Kidney (tissue), 14 donors: ENCODE data around the gene TSR1. TPM values are rescaled to one million over a fixed set of nuclear protein-coding genes. Genes with fewer than 3 reads are reported as not detected.

Source experiments
- DNase-seq, 5 donors: peaks; one replicate each; pipeline ENCODE4 v3.0.0-alpha.2; 2013 to 2020
- FAIRE-seq: peaks from 2 replicates; lab custom pipeline; 2012; peaks lifted over from hg19 to GRCh38; lab: Jason Lieb, UNC
- H3K27ac ChIP-seq, 2 donors: one replicate each; pipeline ENCODE4 v1.7.0; 2013; ENCODE audit warnings: low read depth in 2 of 2, low read length in 2 of 2, inconsistent platforms in 1 of 2
- H3K27me3 ChIP-seq: one replicate; pipeline ENCODE4 v1.7.1; 2013; ENCODE audit warnings: low read length, inconsistent platforms; ENCODE audit not compliant: control insufficient read depth, insufficient read depth
- H3K36me3 ChIP-seq, 3 donors: one replicate each; pipeline versions ENCODE4 v1.7.0 to v1.7.1; 2013; ENCODE audit warnings: low read length in 3 of 3, control low read depth in 1 of 3, inconsistent platforms in 1 of 3; ENCODE audit not compliant: insufficient read depth in 3 of 3, control insufficient read depth in 2 of 3
- H3K4me1 ChIP-seq, 3 donors: one replicate each; pipeline versions ENCODE4 v1.7.0 to v1.7.1; 2013; ENCODE audit warnings: low read length in 3 of 3, inconsistent platforms in 1 of 3, low read depth in 1 of 3; ENCODE audit not compliant: control insufficient read depth in 2 of 3, insufficient read depth in 2 of 3
- H3K4me3 ChIP-seq, 3 donors: one replicate each; pipeline versions ENCODE4 v1.7.0 to v1.8.1; 2013; ENCODE audit warnings: low read length in 3 of 3, control low read depth in 1 of 3, inconsistent platforms in 1 of 3
- H3K9ac ChIP-seq, 3 donors: one replicate each; pipeline versions ENCODE4 v1.7.0 to v1.7.1; 2013; ENCODE audit warnings: low read length in 3 of 3, control low read depth in 1 of 3, inconsistent platforms in 1 of 3
- H3K9me3 ChIP-seq, 3 donors: one replicate each; pipeline versions ENCODE4 v1.7.0 to v1.7.1; 2013; ENCODE audit warnings: low read length in 3 of 3, control low read depth in 1 of 3, inconsistent platforms in 1 of 3; ENCODE audit not compliant: control insufficient read depth in 2 of 3, insufficient read depth in 1 of 3
- intact Hi-C: fragments of 100-400 bp; cut with DNase I; formaldehyde crosslinking; loops from one replicate; pipeline ENCODE4 v1.11.1; 2022
- polyA plus RNA-seq: library from polyadenylated mRNA; stranded (reverse); fragments of 350-450 nt; fragmentation: Illumina TruSeq; extraction: RNeasy Lipid Tissue Mini Kit (QIAGEN cat#74804); gene quantifications from one replicate; pipeline ENCODE4 v1.2.3, GENCODE V29; 2014; ENCODE audit warnings: low read depth, low replicate concordance; ENCODE audit not compliant: insufficient read depth
- total RNA-seq: library from RNA; stranded (reverse); fragmentation: NEBNext Ultra II Directional; extraction: Animal tissue kit (Norgen Biotek cat#: 25700); gene quantifications from one replicate; pipeline ENCODE4 v1.2.1, GENCODE V29; 2021
- TF ChIP-seq, protein P1 (sequence below): IDR thresholded peaks from 3 replicates; pipeline ENCODE4 v1.5.1; 2012; ENCODE audit warnings: mild to moderate bottlenecking, moderate library complexity, borderline replicate concordance; ENCODE audit not compliant: insufficient read depth; ENCODE audit errors: extremely low read depth
- donor health status: control.
- donor health status: control.
- donor health status: control.
- donor health status: control.
- donor health status: control.
- donor health status: DM: yes; HTN: yes; CAD: no.
- donor health status: Normal renal cell carcinoma (clear cell type).

Gene TSR1
- total and polyA plus RNA-seq, 2 donors from 2014 or later = 9.1 to 24.4 TPM

GRCh38 chr17:2363318-2363717, 27.1 kb upstream of the TSR1 start:
- Histone ChIP-seq H3K27me3 (no peaks in the 10 kb centered on the region), H3K4me1 (peaks cover 0 to 4% (median 0%) of the 10 kb centered on the region in 3 donors), H3K36me3 (peaks cover 0 to 19% (median 4%) of the 10 kb centered on the region in 3 donors), H3K9me3 (no peaks in the 10 kb centered on the region), H3K4me3 (no peak overlapping the region), H3K27ac (no peak overlapping the region), H3K9ac (no peak overlapping the region)
- no peak for FAIRE-seq
- intact Hi-C loops = no loop called here
- DNase-seq = peak in 1 of 5 donors; percentile 50
- TF ChIP-seq, protein P1, sequence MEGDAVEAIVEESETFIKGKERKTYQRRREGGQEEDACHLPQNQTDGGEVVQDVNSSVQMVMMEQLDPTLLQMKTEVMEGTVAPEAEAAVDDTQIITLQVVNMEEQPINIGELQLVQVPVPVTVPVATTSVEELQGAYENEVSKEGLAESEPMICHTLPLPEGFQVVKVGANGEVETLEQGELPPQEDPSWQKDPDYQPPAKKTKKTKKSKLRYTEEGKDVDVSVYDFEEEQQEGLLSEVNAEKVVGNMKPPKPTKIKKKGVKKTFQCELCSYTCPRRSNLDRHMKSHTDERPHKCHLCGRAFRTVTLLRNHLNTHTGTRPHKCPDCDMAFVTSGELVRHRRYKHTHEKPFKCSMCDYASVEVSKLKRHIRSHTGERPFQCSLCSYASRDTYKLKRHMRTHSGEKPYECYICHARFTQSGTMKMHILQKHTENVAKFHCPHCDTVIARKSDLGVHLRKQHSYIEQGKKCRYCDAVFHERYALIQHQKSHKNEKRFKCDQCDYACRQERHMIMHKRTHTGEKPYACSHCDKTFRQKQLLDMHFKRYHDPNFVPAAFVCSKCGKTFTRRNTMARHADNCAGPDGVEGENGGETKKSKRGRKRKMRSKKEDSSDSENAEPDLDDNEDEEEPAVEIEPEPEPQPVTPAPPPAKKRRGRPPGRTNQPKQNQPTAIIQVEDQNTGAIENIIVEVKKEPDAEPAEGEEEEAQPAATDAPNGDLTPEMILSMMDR = no peak

- no peak for FAIRE-seq
- TF ChIP-seq, protein P1 = no peak
- intact Hi-C loops = no loop called here
- Histone ChIP-seq H3K36me3 (peaks cover 0 to 19% (median 4%) of the 10 kb centered on the region in 3 donors), H3K4me1 (peaks cover 0 to 4% (median 0%) of the 10 kb centered on the region in 3 donors), H3K27me3 (no peaks in the 10 kb centered on the region), H3K27ac (no peak overlapping the region), H3K9ac (no peak overlapping the region), H3K9me3 (no peaks in the 10 kb centered on the region), H3K4me3 (no peak overlapping the region)
- peak in 1 of 5 donors; percentile 52 for DNase-seq
These were observed 26.6 kb upstream of the TSR1 start for GRCh38 chr17:2362881-2363280.

- H3K27me3 ChIP-seq = no peaks in the 10 kb centered on the region
- peaks cover 0 to 19% (median 4%) of the 10 kb centered on the region in 3 donors for H3K36me3 ChIP-seq
- no peak overlapping the region for H3K9ac ChIP-seq
- no peak overlapping the region for H3K27ac ChIP-seq
- no peak for FAIRE-seq
- intact Hi-C loops = no loop called here
- TF ChIP-seq, protein P1 = no peak
- no peak overlapping the region for H3K4me3 ChIP-seq
- peaks cover 0 to 4% (median 0%) of the 10 kb centered on the region in 3 donors for H3K4me1 ChIP-seq
- no peaks in the 10 kb centered on the region for H3K9me3 ChIP-seq
- DNase-seq = peak in 1 of 5 donors; percentile 73
These were observed 26.2 kb upstream of the TSR1 start for GRCh38 chr17:2362416-2362815.

DNA sequence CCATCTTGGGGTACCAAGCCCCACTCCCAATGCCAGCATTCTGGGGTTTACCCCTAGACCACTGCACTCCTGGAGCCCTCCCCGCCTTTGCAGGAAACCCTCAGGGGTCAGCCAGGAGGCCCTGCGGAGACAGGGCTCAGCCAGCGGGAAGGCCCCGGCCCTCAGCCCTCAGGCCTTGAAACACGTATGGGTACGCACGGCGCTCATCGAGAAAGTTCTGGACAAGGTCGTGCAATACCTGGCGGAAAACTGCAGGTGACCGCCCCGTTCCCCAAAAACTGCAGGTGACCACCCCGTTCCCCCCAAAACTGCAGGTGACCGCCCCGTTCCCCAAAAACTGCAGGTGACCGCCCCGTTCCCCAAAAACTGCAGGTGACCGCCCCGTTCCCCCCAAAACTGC, 25.8 kb upstream of the TSR1 start:
- intact Hi-C loops = no loop called here
- TF ChIP-seq, protein P1 = no peak
- Histone ChIP-seq H3K36me3 (peaks cover 0 to 19% (median 4%) of the 10 kb centered on the region in 3 donors), H3K27me3 (no peaks in the 10 kb centered on the region), H3K9me3 (no peaks in the 10 kb centered on the region), H3K4me3 (no peak overlapping the region), H3K9ac (no peak overlapping the region), H3K4me1 (peaks cover 0 to 4% (median 0%) of the 10 kb centered on the region in 3 donors), H3K27ac (no peak overlapping the region)
- FAIRE-seq (no peak), DNase-seq (peak in 1 of 5 donors; percentile 72)
